Smooth muscle cell (in vitro differentiated cells): ENCODE results near the gene CRYGA. TPM values are rescaled to one million over a fixed set of nuclear protein-coding genes. Genes with fewer than 3 reads are reported as not detected.
A peak's percentile ranks its signal among the peaks of the same experiment; 100 is the strongest.

Source experiments
- DNase-seq: peaks from one replicate; lab custom pipeline; 2025; ENCODE audit not compliant: unreplicated experiment; lab: John Stamatoyannopoulos, UW
- H2AFZ ChIP-seq: fragments of 200-600 bp; sonication (generic); 2 replicates; pipeline ENCODE4 v1.6.0; 2016; ENCODE audit warnings: antibody characterized with exemption, low read depth, mild to moderate bottlenecking
- H3F3A ChIP-seq: fragments of 200-600 bp; sonication (generic); 2 replicates; pipeline ENCODE4 v1.6.0; 2017; ENCODE audit warnings: antibody characterized with exemption, low read depth
- H3K27ac ChIP-seq: fragments of 200-600 bp; sonication (generic); 2 replicates; pipeline ENCODE4 v1.5.1; 2016; ENCODE audit warnings: low read depth, mild to moderate bottlenecking
- H3K27me3 ChIP-seq: fragments of 200-600 bp; sonication (generic); 2 replicates; pipeline ENCODE4 v1.6.1; 2016; ENCODE audit warnings: low read depth, mild to moderate bottlenecking
- H3K36me3 ChIP-seq: fragments of 200-600 bp; sonication (generic); 2 replicates; pipeline ENCODE4 v1.5.1; 2016; ENCODE audit warnings: low read depth
- H3K4me1 ChIP-seq: fragments of 200-600 bp; sonication (generic); 2 replicates; pipeline ENCODE4 v1.5.1; 2016; ENCODE audit warnings: low read depth
- H3K4me2 ChIP-seq: fragments of 200-600 bp; sonication (generic); 2 replicates; pipeline ENCODE4 v1.6.0; 2016; ENCODE audit warnings: mild to moderate bottlenecking
- H3K4me3 ChIP-seq: fragments of 200-600 bp; sonication (generic); 2 replicates; pipeline ENCODE4 v1.5.1; 2016; ENCODE audit warnings: mild to moderate bottlenecking
- H3K79me2 ChIP-seq: fragments of 200-600 bp; sonication (generic); 2 replicates; pipeline ENCODE4 v1.6.0; 2016; ENCODE audit warnings: low read depth, mild to moderate bottlenecking
- H3K9ac ChIP-seq: fragments of 200-600 bp; sonication (generic); 2 replicates; pipeline ENCODE4 v1.6.0; 2016; ENCODE audit warnings: low read depth
- H3K9me3 ChIP-seq: fragments of 200-600 bp; sonication (generic); replicated peaks from 2 replicates; pipeline ENCODE4 v1.5.1; 2016; ENCODE audit warnings: low read depth
- H4K20me1 ChIP-seq: fragments of 200-600 bp; sonication (generic); 2 replicates; pipeline ENCODE4 v1.6.0; 2016; ENCODE audit warnings: low read depth
- CTCF ChIP-seq: fragments of 200-600 bp; sonication (generic); IDR thresholded peaks from 2 replicates; pipeline ENCODE4 v1.5.1; 2017; ENCODE audit warnings: borderline replicate concordance, mild to moderate bottlenecking, antibody characterized with exemption; ENCODE audit not compliant: insufficient read depth, poor library complexity, severe bottlenecking
- WGBS: methylation state at CpG from one replicate; pipeline ENCODE4 v1.1.7; 2016; ENCODE audit warnings: low lambda C conversion rate; 5-methylcytosine and 5-hydroxymethylcytosine counted together
- polyA plus RNA-seq: library from polyadenylated mRNA; unstranded; fragments of >200 nt; fragmentation: Nextera tagmentation; extraction: Ambion mirVana; gene quantifications from 2 replicates; pipeline ENCODE4 v1.2.1, GENCODE V29; 2016
- total RNA-seq: library from RNA; depleted of rRNA; stranded (reverse); fragments of >200 nt; gene quantifications from 2 replicates; pipeline ENCODE4 v1.2.3, GENCODE V29; 2014

CRYGA gene
- total and polyA plus RNA-seq, 2 experiments from 2014 or later, result not detected

- 69% methylated on average over 5 of the region's 5 CpGs for WGBS
Observed at GRCh38 chr2:208186465-208186864, 23.1 kb upstream of the CRYGA start.

GRCh38 chr2:208183972-208184705 lies 20.8 kb upstream of the CRYGA start:
- 26% methylated on average over 12 of the region's 12 CpGs for WGBS
- Histone ChIP-seq H3F3A (no peaks in the 10 kb centered on the region), H3K79me2 (no peaks in the 10 kb centered on the region), H3K9me3 (no peaks in the 10 kb centered on the region), H3K27me3 (peaks cover 12% of the 10 kb centered on the region), H3K4me1 (peaks cover 9% of the 10 kb centered on the region), H4K20me1 (no peaks in the 10 kb centered on the region), H3K9ac (no peak overlapping the region), H2AFZ (peak overlapping the region; percentile 34), H3K27ac (no peak overlapping the region), H3K36me3 (no peaks in the 10 kb centered on the region), H3K4me3 (no peak overlapping the region), H3K4me2 (peak overlapping the region; percentile 32)
- DNase-seq, result no peak
- no peak for TF ChIP-seq CTCF

More at GRCh38 chr2:208186465-208186864, 23.1 kb upstream of the CRYGA start:
- Histone ChIP-seq H2AFZ (no peak overlapping the region), H3K27me3 (peaks cover 12% of the 10 kb centered on the region), H3K79me2 (no peaks in the 10 kb centered on the region), H3F3A (no peaks in the 10 kb centered on the region), H3K9ac (no peak overlapping the region), H3K4me1 (peaks cover 18% of the 10 kb centered on the region), H3K4me3 (no peak overlapping the region), H3K4me2 (no peak overlapping the region), H3K27ac (no peak overlapping the region), H4K20me1 (no peaks in the 10 kb centered on the region), H3K9me3 (no peaks in the 10 kb centered on the region), H3K36me3 (no peaks in the 10 kb centered on the region)
- TF ChIP-seq CTCF, result no peak
- DNase-seq, result no peak

- H3K4me1 ChIP-seq, result peaks cover 8% of the 10 kb centered on the region
- H3K9me3 ChIP-seq, result no peaks in the 10 kb centered on the region
- no peak overlapping the region for H3K4me3 ChIP-seq
- no peaks in the 10 kb centered on the region for H3K79me2 ChIP-seq
- H3K9ac ChIP-seq, result no peak overlapping the region
- no peak overlapping the region for H3K27ac ChIP-seq
- no peaks in the 10 kb centered on the region for H4K20me1 ChIP-seq
- H2AFZ ChIP-seq, result peak overlapping the region; percentile 34
- no peaks in the 10 kb centered on the region for H3F3A ChIP-seq
- WGBS, result 38% methylated on average over 7 of the region's 7 CpGs
- H3K4me2 ChIP-seq, result peak overlapping the region; percentile 32
- H3K27me3 ChIP-seq, result peaks cover 12% of the 10 kb centered on the region
- TF ChIP-seq CTCF, result no peak
- DNase-seq, result no peak
- no peaks in the 10 kb centered on the region for H3K36me3 ChIP-seq
Observed at GRCh38 chr2:208183526-208183925, 20.1 kb upstream of the CRYGA start.

GRCh38 chr2:208182835-208183234 lies 19.4 kb upstream of the CRYGA start:
- Histone ChIP-seq H3K27me3 (peaks cover 12% of the 10 kb centered on the region), H2AFZ (no peak overlapping the region), H3K4me2 (no peak overlapping the region), H3K9ac (no peak overlapping the region), H4K20me1 (no peaks in the 10 kb centered on the region), H3K27ac (no peak overlapping the region), H3F3A (no peaks in the 10 kb centered on the region), H3K4me3 (no peak overlapping the region), H3K9me3 (no peaks in the 10 kb centered on the region), H3K36me3 (no peaks in the 10 kb centered on the region), H3K79me2 (no peaks in the 10 kb centered on the region), H3K4me1 (peaks cover 8% of the 10 kb centered on the region)
- DNase-seq, result no peak
- 91% methylated on average over 3 of the region's 3 CpGs for WGBS
- no peak for TF ChIP-seq CTCF
